GM18526 (cell line): ENCODE data around the gene USP7.

Experiments used
- POLR2A ChIP-seq: IDR thresholded peaks from 3 replicates; pipeline ENCODE4 v1.6.1; 2011; ENCODE audit not compliant: insufficient read length; ENCODE audit errors: extremely low read depth

The USP7 gene

GRCh38 chr16:8886593-8887430 lies 76.9 kb downstream of the USP7 start:
- no peak for TF ChIP-seq POLR2A

DNA sequence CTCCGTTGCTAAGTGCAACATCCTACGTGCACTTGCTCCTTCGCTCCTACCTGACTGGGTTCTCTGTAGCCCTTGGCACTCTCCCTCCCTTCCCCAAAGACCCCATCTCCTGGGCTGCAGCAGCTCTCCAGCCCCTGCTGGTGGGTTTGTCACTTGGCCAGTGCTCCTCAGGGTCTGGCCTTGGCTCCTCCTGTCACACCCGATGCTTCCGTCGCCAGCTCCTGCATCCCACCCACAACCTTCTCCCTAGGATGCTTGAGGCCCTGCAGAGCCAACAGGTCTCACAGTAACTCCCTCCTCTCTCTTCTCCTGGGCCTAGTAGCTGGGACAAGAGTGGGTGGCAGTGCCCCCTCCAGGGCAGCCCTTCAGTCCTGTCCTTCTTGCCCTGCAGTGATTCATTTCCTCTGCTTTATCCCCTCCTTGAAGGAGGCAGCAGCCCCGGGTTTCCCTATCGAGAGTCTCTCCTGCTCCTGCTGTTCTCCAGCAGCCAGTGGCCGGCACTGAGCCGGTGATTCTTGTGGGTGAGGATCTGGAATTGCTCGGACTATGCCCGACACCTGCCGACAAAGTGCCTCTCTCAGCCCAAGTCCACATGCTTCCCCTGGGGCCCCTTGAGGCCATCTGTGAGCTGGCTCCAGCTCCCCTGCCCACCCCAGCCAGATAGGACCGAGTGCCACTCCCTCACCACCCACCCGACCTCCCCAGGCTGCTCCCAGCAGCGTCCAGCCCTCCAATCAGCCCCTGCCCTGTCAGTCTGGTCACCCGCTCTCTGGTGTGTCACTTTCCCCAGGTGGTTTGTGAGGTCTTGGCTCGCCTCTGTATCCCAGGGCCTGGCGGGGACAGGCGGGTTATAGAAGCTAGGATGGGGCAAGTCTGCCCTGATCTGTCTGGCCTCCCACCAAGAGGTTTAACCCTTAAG lies 77.8 kb downstream of the USP7 start:
- no peak for TF ChIP-seq POLR2A

DNA sequence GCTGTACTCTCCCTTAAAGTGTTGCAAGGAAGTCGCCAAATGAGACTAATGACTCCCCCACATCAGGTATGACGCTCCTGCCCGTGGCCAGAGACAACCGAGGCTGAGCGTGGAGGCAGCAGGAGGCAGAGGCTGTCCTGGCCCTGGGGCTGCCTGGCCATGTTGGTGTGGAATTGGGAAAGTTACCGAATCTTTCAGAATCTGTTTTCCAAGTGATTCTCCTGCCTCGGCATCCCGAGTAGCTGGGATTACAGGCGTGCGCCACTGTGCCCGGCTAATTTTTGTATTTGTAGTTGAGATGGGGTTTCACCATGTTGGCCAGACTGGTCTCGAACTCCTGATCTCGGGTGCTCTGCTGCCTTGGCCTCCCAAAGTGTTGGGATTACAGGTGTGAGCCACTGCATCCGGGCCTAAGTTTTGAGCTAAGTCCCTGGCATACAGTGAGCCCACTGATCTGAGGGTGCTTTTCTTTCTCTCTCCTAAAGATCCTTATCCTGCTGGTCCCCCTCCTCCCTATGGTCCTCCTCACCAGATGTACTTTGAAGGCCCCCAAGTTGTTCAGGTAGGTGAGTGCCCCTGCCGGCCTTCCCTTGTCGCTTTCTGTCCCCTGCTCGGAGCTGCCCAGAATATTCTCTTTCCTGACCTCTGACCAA lies 80.9 kb downstream of the USP7 start:
- TF ChIP-seq POLR2A: no peak

DNA sequence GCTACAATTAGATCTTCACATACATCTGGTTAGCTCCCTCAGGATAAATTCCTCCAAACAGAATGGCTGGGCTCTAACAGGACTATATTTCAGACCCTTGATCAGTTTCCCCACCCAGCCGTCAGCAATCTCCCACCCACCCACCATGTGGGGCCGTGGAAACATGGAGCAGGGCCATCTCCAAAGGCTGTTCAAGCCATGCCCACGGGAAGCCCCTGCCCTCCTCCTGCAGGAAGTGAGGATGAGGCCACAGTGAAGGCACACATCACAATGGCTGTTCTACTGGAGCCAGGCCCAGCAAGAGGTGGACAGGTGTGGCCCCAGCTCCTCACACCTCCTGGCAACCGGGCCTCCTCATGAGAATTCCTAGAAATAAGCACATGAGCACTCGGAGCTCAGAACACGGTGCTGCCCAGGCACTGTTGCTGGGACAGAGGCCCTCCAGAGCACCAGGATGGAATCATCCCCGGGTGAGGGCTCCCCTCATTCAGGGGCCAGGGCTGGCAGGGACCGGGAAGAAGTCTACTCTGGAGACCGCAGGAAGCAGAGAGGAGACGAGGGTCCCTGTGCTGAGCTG lies 81.6 kb downstream of the USP7 start, which contains the start of gene LITAFD:
Gene LITAFD, plus strand, starts transcription at position 311 of the 577 bp plus-strand sequence. CDS start 2,005 bp downstream, outside the sequence.
- no peak for TF ChIP-seq POLR2A

GRCh38 chr16:8880839-8881510 lies 82.7 kb downstream of the USP7 start:
- no peak for TF ChIP-seq POLR2A

- TF ChIP-seq POLR2A: no peak
These were observed 85.2 kb downstream of the USP7 start for GRCh38 chr16:8878523-8878911.

- no peak for TF ChIP-seq POLR2A
These were observed 85.7 kb downstream of the USP7 start for GRCh38 chr16:8877894-8878522.

- no peak for TF ChIP-seq POLR2A
These were observed 89.3 kb downstream of the USP7 start for GRCh38 chr16:8874388-8874787.

DNA sequence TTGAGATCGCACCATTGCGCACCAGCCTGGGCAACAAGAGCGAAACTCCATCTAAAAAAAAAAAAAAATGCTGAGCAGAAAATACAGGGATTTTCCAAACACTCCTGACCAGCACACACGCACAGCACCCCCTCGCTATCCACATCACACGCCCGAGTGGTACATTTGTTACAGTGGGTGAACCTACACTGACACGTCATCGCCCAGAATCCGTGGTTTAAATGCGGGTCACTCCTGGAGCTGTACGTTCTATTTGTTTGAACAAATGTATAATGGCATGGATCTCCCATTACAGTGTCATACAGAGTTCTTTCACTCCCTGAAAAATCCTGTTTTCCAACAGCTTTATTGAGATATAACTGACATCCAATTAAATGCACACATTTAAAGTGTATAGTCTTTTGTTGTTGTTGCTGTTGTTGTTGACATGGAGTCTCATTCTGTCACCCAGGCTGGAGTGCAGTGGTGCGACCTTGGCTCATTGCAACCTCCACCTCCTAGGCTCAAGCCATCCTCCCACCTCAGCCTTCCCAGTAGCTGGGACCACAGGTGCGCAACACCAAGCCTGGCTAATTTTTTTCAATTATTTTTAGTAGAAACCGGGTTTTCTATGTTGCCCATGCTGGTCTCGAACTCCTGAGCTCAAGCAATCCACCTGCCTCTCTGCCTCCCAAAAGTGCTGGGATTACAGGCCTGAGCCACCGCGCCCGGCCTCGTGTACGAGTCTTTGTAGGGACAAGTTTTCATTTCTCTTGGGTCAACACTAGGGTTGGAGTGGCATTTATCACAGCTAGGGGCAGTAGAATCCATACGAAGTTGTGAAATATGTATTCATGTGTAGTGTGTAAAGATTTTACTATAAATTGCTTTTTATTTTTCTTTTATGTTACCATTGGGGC lies 90.5 kb downstream of the USP7 start:
- no peak for TF ChIP-seq POLR2A

- TF ChIP-seq POLR2A: no peak
These were observed 91.6 kb downstream of the USP7 start for GRCh38 chr16:8872071-8872470.

DNA sequence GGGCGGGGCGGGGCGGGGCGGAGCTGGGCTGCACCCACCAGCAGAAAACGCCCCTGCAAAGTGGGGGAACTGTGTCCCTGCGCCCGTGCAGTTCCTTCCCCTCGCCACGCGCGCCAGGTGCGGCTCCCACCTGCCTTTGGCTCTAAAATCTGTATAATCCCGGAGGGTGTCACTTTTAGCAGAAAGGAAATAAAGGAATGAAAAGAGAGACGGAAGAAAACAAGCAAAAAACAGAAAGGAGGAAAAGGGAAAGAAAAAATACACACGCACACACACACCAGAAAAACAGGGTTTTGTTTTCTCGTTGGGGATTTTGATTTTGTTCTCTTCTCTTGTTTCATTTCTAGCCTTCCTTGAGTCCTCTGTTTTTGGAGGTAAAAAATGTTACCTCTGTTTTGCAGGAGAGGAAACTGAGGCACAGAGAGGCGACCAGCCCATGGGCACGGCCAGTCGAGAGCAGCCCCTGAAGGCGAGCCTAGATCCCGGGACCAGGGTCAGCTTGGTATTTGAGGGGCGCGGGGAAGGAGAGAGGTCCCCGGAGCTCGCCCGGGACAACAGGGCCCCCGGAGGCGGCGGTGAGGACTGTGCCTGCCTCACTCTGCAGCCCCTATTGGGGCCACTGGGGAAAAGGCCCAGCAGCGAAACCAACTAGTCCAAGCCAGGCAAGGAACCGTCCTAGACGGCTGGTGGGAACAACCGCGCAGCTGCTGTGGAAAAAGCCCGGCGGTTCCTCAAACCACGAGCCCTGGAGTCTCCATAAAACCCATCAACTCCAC lies 94.3 kb downstream of the USP7 start:
- no peak for TF ChIP-seq POLR2A

- TF ChIP-seq POLR2A: peak; percentile 67
These were observed 95.1 kb downstream of the USP7 start, which contains the start of gene CARHSP1 for GRCh38 chr16:8868416-8869211. Gene CARHSP1 (minus strand): TSS chr16:8869006. CDS start chr16:8859328, 9,678 bp downstream.
